Right lobe of liver (tissue), 4 donors: ENCODE measurements around the gene NR6A1.

Experiments
- CTCF ChIP-seq, 4 donors: fragments of 200-600 bp in 3 of 4; fragments of 450-650 bp in 1 of 4; IDR thresholded peaks; one replicate each; pipeline versions ENCODE4 v1.5.1 to v1.8.0; 2016 to 2022; ENCODE audit warnings: antibody characterized with exemption in 4 of 4, mild to moderate bottlenecking in 2 of 4
- POLR2A ChIP-seq: fragments of 450-650 bp; IDR thresholded peaks from one replicate; pipeline ENCODE4 v1.6.1; 2017; ENCODE audit warnings: antibody characterized with exemption, mild to moderate bottlenecking
- donor health status: DM: no; HTN: no; CAD: no.
- donor health status: DM: no; HTN: no; CAD: no.
- donor health status: DM: no; HTN: yes; CAD: no.

- TF ChIP-seq CTCF (IDR thresholded peaks at IDR 0.05) (no peak), POLR2A (no peak)
Measured at GRCh38 chr9:124766326-124766725, 4.8 kb downstream of the NR6A1 start.
